ENCODE data around the gene EIF4G1.
A peak's percentile ranks its signal among the peaks of the same experiment; 100 is the strongest.
"Not testable (repeated sequence)": the region's sequence is repeated elsewhere in the genome, so short reads cannot be mapped to it uniquely, and the experiment has no call there.

EIF4G1 gene

GRCh38 chr3:184334470-184335158, 20.2 kb downstream of the EIF4G1 start:
- peak; percentile 39 to 42 for DNase-seq (ENCODE audit: low read depth in 2 of 2)

GRCh38 chr3:184335291-184335660, 20.9 kb downstream of the EIF4G1 start:
- no peak for DNase-seq (ENCODE audit: low read depth in 2 of 2)

- peak; percentile 73 to 77 for DNase-seq (ENCODE audit: low read depth in 2 of 2)
Observed at GRCh38 chr3:184335661-184336546, 21.5 kb downstream of the EIF4G1 start.

- DNase-seq (ENCODE audit: low read depth in 2 of 2), result no peak
Observed at GRCh38 chr3:184336547-184337398, 22.4 kb downstream of the EIF4G1 start.

GRCh38 chr3:184337399-184337714, 23.0 kb downstream of the EIF4G1 start, which contains the start of gene FAM131A:
TSS of gene FAM131A (plus strand) at chr3:184337600. CDS start at chr3:184337631, 31 bp downstream.
- DNase-seq (ENCODE audit: low read depth in 2 of 2), result no peak

- no peak for DNase-seq (ENCODE audit: low read depth in 2 of 2)
Observed at GRCh38 chr3:184337981-184338380, 23.6 kb downstream of the EIF4G1 start.

- no peak for DNase-seq (ENCODE audit: low read depth in 2 of 2)
Observed at GRCh38 chr3:184338511-184338945, 24.1 kb downstream of the EIF4G1 start.

- no peak for DNase-seq (ENCODE audit: low read depth in 2 of 2)
Observed at GRCh38 chr3:184339001-184339400, 24.6 kb downstream of the EIF4G1 start.

GRCh38 chr3:184339451-184340135, 25.2 kb downstream of the EIF4G1 start:
- DNase-seq (ENCODE audit: low read depth in 2 of 2), result not testable (repeated sequence)

- DNase-seq (ENCODE audit: low read depth in 2 of 2), result no peak
Observed at GRCh38 chr3:184341925-184342324, 27.5 kb downstream of the EIF4G1 start.

GRCh38 chr3:184343200-184343876, 28.9 kb downstream of the EIF4G1 start:
- DNase-seq (ENCODE audit: low read depth in 2 of 2), result no peak

- DNase-seq (ENCODE audit: low read depth in 2 of 2), result no peak
Observed at GRCh38 chr3:184344579-184345316, 30.3 kb downstream of the EIF4G1 start.

- DNase-seq (ENCODE audit: low read depth in 2 of 2), result no peak
Observed at GRCh38 chr3:184345317-184346144, 31.1 kb downstream of the EIF4G1 start.

GRCh38 chr3:184346480-184347190, 32.2 kb downstream of the EIF4G1 start:
- no peak for DNase-seq (ENCODE audit: low read depth in 2 of 2)

GRCh38 chr3:184347321-184348056, 33.1 kb downstream of the EIF4G1 start:
- no peak for DNase-seq (ENCODE audit: low read depth in 2 of 2)

GRCh38 chr3:184348057-184348382, 33.6 kb downstream of the EIF4G1 start:
- no peak for DNase-seq (ENCODE audit: low read depth in 2 of 2)

GRCh38 chr3:184349563-184350470, 35.4 kb downstream of the EIF4G1 start:
- DNase-seq (ENCODE audit: low read depth in 2 of 2), result no peak

All from stimulated activated CD8-positive, alpha-beta memory T cell treated with anti-CD3 and anti-CD28 coated beads, Interleukin-15, amount 100 ng/mL, for 48 hours (primary cell).